CD4-positive, alpha-beta T cell treated with Interleukin-15 for 1 hour (primary cell): ENCODE results near the gene PEAR1.

ENCODE experiments used
- DNase-seq: peaks from one replicate; pipeline ENCODE4 v3.0.0-alpha.2; 2020

PEAR1 gene

GRCh38 chr1:156860113-156860627, 33.3 kb upstream of the PEAR1 start:
- peak; percentile 51 for DNase-seq

GRCh38 chr1:156860628-156861423, 32.7 kb upstream of the PEAR1 start, which contains the start of gene NTRK1:
Gene NTRK1, plus strand, starts transcription at chr1:156860865. Its CDS starts 70 bp downstream, at chr1:156860935.
- peak; percentile 62 for DNase-seq

- DNase-seq, result no peak
Measured at GRCh38 chr1:156862584-156862983, 30.9 kb upstream of the PEAR1 start.

GRCh38 chr1:156862997-156863599, 30.4 kb upstream of the PEAR1 start:
- no peak for DNase-seq

GRCh38 chr1:156863631-156864030, 29.9 kb upstream of the PEAR1 start:
- DNase-seq, result no peak

GRCh38 chr1:156864796-156865195, 28.7 kb upstream of the PEAR1 start:
- no peak for DNase-seq

- DNase-seq, result no peak
Measured at GRCh38 chr1:156865258-156865657, 28.3 kb upstream of the PEAR1 start.

DNA sequence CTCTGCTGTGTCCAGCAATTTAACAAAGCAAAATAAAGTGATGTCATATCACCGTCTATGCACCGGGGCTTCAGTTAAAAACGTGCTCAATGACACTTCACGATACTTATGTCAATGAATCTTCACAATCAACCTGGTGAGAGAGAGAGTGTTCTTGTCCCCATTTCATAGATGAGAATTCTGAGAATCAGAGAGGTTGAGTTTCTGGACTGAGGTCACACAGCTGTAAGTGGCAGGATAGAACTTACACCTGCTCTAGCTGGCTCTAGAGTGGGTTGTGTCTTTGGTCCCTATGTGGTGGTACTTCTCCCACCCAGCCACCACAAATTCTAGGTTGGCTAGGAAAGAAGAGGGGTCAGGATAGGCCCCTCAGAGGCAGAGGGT, 27.7 kb upstream of the PEAR1 start:
- no peak for DNase-seq

GRCh38 chr1:156866249-156866909, 27.1 kb upstream of the PEAR1 start:
- DNase-seq, result no peak

DNA sequence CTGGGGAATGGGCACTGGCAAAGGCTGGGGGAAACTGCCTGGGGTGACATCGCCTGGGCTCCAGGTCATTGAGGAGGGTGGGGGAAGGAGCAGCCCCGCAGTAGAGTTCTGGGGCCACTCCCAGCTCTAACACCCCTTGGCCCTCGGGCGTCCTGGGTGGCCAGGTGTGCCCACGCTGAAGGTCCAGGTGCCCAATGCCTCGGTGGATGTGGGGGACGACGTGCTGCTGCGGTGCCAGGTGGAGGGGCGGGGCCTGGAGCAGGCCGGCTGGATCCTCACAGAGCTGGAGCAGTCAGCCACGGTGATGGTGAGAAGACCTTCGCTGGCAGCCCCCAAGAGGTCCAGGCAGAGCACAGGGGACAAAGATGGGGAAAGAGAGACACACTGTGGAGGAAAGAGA, 25.2 kb upstream of the PEAR1 start:
- DNase-seq, result no peak

DNA sequence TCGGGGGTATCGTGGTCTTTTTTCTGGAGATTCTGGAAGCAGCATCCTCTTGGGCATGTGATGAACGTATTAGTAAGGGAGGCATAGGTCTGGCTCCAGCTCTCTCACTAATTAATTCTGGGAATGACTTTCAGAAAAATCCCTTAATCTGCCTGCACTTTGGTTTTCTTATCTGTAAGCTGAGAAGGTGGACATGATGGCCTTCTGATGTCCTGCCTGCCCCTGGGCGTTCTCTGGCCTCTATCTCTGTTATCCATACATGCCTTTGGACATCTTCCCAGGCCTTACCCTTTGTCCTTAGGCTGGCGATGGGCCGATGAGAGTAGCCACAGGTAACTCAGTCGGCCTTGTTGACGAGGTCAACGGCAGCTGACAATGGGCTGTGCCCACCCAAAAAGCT, 24.1 kb upstream of the PEAR1 start:
- no peak for DNase-seq

GRCh38 chr1:156873659-156874058, 19.9 kb upstream of the PEAR1 start:
- no peak for DNase-seq

DNA sequence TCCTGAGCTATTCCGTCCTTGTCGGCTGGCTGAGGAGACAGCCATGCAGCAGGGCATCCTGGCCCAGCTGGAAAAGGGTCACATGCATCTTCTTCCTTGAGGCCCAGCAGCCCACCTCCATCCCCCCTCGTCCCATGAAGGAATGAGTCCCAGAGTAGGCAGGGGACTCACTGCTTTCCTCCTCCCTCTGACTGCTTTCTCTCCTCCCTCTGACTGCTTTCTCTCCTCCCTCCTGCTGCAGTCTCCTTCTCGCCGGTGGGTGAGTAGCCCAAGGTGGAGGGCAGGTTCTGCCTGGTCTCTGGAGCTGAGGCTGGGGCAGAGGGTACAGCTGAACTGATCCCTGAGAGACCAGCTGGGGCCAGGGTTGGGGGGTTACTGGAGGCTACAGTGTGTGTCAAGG, 19.4 kb upstream of the PEAR1 start:
- no peak for DNase-seq

DNA sequence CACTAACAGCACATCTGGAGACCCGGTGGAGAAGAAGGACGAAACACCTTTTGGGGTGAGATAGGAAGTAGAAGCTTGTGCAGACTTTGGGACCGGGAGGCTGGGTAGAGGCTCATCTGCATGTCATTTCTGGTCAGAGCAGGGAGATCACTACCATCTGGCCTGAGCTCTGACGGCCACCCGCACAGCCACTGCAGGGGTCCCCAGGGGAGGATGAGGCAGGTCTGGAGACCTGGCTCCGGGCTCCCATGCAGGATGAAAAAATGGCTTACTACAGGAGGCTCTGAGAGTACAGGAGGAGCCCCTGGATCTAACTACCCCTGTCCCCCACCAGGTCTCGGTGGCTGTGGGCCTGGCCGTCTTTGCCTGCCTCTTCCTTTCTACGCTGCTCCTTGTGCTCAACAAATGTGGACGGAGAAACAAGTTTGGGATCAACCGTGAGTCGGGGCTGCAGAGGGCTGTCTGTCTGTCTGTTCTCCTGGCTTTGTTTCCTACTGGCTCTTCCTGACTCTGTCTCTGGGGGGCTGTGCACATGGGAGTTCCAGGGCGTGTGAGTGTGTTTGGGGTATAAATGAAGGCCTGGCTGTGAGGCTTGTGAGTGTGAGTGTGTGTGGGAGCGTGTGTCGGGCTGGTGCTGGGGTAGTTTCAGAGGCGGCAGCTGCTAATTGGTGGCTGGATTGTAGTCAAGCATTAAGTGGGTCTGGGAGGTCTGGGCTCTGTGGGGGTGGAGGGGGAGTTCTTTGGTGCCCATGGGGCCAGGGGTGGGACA, 18.8 kb upstream of the PEAR1 start:
- DNase-seq, result no peak

DNA sequence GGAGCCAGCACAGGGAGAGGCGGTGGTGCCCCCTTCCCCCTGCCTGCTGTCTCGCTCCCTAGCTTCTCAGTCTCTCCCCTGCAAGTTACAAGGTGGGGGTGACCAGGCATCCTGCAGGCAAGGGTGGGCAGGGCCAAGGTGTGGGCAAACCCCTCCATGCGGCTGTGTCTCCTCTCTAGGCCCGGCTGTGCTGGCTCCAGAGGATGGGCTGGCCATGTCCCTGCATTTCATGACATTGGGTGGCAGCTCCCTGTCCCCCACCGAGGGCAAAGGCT, 18.2 kb upstream of the PEAR1 start:
- no peak for DNase-seq

DNA sequence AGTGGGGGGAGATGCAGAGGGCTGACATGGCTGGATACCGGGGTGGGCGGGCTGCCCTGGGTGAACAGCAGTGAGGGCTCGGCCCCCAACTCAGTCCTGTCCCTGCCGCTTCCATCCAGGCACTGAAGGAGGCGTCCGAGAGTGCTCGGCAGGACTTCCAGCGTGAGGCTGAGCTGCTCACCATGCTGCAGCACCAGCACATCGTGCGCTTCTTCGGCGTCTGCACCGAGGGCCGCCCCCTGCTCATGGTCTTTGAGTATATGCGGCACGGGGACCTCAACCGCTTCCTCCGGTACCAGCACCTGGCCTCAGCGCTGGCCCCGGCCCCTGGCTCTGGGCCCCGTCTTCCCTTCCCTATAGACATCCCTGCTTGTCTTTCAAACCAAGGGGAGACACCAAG, 17.2 kb upstream of the PEAR1 start:
- no peak for DNase-seq

- no peak for DNase-seq
Measured at GRCh38 chr1:156877433-156878170, 15.9 kb upstream of the PEAR1 start.

DNA sequence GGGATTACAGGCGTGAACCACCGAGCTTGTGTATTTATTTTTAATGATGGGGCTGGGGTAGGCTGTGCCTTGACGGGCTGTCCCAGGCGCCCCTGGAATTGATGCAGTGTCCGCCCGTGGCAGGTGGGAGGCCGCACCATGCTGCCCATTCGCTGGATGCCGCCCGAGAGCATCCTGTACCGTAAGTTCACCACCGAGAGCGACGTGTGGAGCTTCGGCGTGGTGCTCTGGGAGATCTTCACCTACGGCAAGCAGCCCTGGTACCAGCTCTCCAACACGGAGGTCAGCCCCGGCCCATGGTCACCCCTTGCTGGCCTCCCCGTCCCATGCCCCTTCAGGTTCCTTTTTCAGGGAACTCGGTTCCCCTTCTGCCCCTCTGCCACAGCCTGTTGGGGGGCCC, 13.6 kb upstream of the PEAR1 start:
- no peak for DNase-seq

DNA sequence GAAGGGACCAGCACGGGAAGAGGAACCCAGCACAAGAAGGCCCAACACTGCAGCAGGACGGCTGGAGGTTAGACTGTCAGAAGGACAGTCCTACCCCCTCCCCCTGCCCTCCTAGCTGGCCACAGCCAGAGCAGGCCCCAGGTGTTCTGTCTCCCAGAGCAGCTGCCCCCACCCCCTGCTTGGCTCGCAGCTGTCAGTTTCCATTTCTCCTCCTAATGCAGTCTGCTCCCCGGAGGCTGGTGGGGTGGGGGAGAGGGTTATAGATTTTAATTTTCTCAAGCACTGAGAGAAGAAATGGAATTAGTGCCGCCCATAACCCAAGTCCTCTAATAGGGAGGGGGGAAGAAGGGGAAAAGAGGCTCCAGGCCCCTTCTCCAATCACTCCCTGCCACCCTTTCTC, 13.0 kb upstream of the PEAR1 start:
- no peak for DNase-seq

DNA sequence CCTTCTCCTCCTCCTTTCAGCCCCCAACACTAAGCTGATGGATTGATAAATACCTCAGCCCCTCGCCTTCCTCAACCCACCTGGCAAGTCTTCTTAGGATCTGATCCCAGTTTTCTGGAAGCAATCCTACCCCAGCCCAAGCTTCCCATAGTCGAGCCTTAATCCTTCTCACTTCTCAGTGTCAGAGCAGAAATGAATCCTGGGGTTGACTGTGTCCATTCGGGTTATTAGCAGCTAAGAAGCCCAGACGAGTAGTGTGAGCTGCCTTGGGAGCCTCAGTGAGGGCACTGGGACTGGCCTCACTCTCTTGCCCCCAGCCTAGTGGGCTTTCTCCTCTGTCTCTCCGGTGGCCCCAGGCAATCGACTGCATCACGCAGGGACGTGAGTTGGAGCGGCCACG, 12.4 kb upstream of the PEAR1 start:
- no peak for DNase-seq

DNA sequence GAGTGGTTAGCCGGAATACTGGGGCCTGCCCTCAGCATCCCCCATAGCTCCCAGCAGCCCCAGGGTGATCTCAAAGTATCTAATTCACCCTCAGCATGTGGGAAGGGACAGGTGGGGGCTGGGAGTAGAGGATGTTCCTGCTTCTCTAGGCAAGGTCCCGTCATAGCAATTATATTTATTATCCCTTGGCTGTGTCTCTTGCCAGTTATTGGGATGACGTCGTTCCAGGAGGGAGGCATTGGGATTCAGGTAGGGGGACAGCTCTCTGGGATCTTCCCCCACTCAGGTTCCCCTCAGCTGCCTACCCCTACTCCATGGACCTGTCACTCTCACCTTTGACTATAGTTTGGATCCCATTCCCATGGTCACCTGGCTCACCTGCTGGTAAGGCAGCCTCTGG, 11.9 kb upstream of the PEAR1 start:
- DNase-seq, result no peak

GRCh38 chr1:156882543-156882942, 11.0 kb upstream of the PEAR1 start:
- no peak for DNase-seq

- DNase-seq, result no peak
Measured at GRCh38 chr1:156883919-156884318, 9.6 kb upstream of the PEAR1 start.
